Transverse colon (tissue), 4 donors: ENCODE measurements around the gene LRRC46. TPM values are rescaled to one million over a fixed set of nuclear protein-coding genes. Genes with fewer than 3 reads are reported as not detected.

Experiments
- DNase-seq: peaks from one replicate; pipeline ENCODE4 v3.0.0-alpha.2; 2019
- H3K27ac ChIP-seq, 4 donors: fragments of 200-600 bp; sonication (generic); 2 replicates each; pipeline ENCODE4 v1.5.1; 2016 to 2018; ENCODE audit warnings: inconsistent platforms in 4 of 4
- H3K27me3 ChIP-seq: fragments of 200-600 bp; sonication (generic); 2 replicates; pipeline ENCODE4 v1.5.1; 2017; ENCODE audit warnings: inconsistent platforms
- H3K36me3 ChIP-seq, 4 donors: fragments of 200-600 bp; sonication (generic); 2 replicates each; pipeline ENCODE4 v1.5.1; 2017 to 2019; ENCODE audit warnings: inconsistent platforms in 4 of 4
- H3K4me1 ChIP-seq, 4 donors: fragments of 200-600 bp; sonication (generic); 2 replicates each; pipeline ENCODE4 v1.5.1; 2017 to 2020; ENCODE audit warnings: inconsistent platforms in 4 of 4
- H3K4me3 ChIP-seq, 4 donors: fragments of 200-600 bp; sonication (generic); 1 replicate in 1 of 4; 2 replicates in 3 of 4; pipeline versions ENCODE4 v1.5.1 to v1.6.1; 2017 to 2019; ENCODE audit warnings: inconsistent platforms in 4 of 4
- H3K9me3 ChIP-seq, 2 donors: fragments of 200-600 bp; sonication (generic); 2 replicates each; pipeline ENCODE4 v1.5.1; 2017 to 2019; ENCODE audit warnings: inconsistent platforms in 2 of 2
- EP300 ChIP-seq: sonication (generic); formaldehyde crosslinking; IDR thresholded peaks from one replicate; pipeline ENCODE4 v1.6.1; 2017; ENCODE audit warnings: antibody characterized with exemption, low read depth
- POLR2A ChIP-seq: fragments of 450-650 bp; IDR thresholded peaks from one replicate; pipeline ENCODE4 v1.6.1; 2016; ENCODE audit warnings: antibody characterized with exemption, mild to moderate bottlenecking, moderate library complexity
- POLR2AphosphoS5 ChIP-seq, 3 donors: sonication (generic); formaldehyde crosslinking; IDR thresholded peaks; one replicate each; pipeline ENCODE4 v1.6.1; 2016; ENCODE audit warnings: antibody characterized with exemption in 3 of 3
- WGBS, 2 donors: methylation state at CpG; one replicate each; pipeline ENCODE4 v1.1.5; 2018; ENCODE audit warnings: low coverage in 1 of 2; 5-methylcytosine and 5-hydroxymethylcytosine counted together
- in situ Hi-C, 4 donors: fragments of 200-750 bp; cut with MboI; loops; one replicate each; pipeline versions ENCODE4 v1.15.0 to v1.15.1; 2017; ENCODE audit warnings: low sequenced_read_pairs in 3 of 4, low pct_ligation_motif_present in 1 of 4, low pct_unique_long_range_greater_than_20kb in 1 of 4
- intact Hi-C: fragments of 100-400 bp; cut with DNase I; formaldehyde crosslinking; loops from one replicate; pipeline ENCODE4 v1.15.1; 2023; ENCODE audit warnings: low total_unique reads
- total RNA-seq, 4 donors: library from RNA; depleted of rRNA; stranded (reverse); fragments of >200 nt; gene quantifications; one replicate each; pipeline ENCODE4 v1.1.0, GENCODE V29; 2016
- TF ChIP-seq, protein P1 (sequence below), 5 experiments: fragments of 200-600 bp in 3 of 5; fragments of 450-650 bp in 2 of 5; sonication (generic) in 3 of 5; IDR thresholded peaks; 1 replicate in 2 of 5; 2 replicates in 3 of 5; pipeline ENCODE4 v1.5.1; 2016 to 2017; ENCODE audit warnings: antibody characterized with exemption in 5 of 5, inconsistent platforms in 3 of 5, mild to moderate bottlenecking in 2 of 5, moderate library complexity in 1 of 5

The LRRC46 gene
- total RNA-seq, 4 donors from 2014 or later, result 0.48 to 0.80 TPM; not detected in 2

DNA sequence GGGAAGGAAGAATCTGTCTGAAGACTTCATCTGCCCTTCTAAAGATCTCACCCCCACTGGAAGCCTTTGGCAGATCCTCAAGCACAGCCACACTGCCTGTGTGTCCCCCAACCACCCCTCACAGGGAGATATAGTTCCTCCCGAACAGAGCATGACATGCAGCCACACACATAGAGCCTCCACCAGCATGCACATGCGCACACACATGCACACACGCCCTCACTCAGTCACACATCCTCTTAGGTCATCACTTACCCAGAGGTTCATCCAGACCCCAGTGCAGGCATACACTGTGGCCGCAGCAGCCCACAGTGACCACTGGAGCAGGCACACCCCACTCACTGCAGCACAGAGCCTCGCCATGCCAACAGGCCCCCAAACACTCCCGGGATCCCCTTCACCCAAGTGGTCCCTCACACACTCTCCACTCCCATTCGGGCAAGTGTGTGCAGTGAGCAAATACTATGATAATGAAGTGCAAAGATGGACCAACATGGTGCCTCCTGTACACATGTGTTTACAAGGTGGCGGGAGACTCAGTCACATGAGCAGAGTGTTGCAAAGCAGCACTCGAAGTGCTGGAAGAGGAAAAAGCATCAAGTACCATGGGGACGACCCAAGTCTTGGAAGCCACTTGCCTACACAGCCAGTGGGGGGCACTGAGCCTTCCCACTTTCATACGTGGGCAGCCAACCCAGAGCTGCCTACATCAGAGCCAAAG lies 36.5 kb downstream of the LRRC46 start:
- intact Hi-C loops, result no loop called here
- peaks cover 0 to 9% (median 3%) of the 10 kb centered on the region in 4 donors for H3K4me1 ChIP-seq
- in situ Hi-C loops, result no loop called here
- H3K36me3 ChIP-seq, result no peaks in the 10 kb centered on the region
- WGBS, 2 donors, result 67 to 81% methylated on average over 3 to 11 of the region's 11 CpGs
- DNase-seq, result no peak
- H3K27ac ChIP-seq, result no peak overlapping the region
- H3K4me3 ChIP-seq, result no peak overlapping the region
- H3K9me3 ChIP-seq, result no peaks in the 10 kb centered on the region
- TF ChIP-seq, protein P1, sequence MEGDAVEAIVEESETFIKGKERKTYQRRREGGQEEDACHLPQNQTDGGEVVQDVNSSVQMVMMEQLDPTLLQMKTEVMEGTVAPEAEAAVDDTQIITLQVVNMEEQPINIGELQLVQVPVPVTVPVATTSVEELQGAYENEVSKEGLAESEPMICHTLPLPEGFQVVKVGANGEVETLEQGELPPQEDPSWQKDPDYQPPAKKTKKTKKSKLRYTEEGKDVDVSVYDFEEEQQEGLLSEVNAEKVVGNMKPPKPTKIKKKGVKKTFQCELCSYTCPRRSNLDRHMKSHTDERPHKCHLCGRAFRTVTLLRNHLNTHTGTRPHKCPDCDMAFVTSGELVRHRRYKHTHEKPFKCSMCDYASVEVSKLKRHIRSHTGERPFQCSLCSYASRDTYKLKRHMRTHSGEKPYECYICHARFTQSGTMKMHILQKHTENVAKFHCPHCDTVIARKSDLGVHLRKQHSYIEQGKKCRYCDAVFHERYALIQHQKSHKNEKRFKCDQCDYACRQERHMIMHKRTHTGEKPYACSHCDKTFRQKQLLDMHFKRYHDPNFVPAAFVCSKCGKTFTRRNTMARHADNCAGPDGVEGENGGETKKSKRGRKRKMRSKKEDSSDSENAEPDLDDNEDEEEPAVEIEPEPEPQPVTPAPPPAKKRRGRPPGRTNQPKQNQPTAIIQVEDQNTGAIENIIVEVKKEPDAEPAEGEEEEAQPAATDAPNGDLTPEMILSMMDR (IDR thresholded peaks at IDR 0.05), result no peak
- TF ChIP-seq POLR2A (no peak), EP300 (no peak), POLR2AphosphoS5 (IDR thresholded peaks at IDR 0.05) (no peak)
- H3K27me3 ChIP-seq, result peaks cover 45% of the 10 kb centered on the region

DNA sequence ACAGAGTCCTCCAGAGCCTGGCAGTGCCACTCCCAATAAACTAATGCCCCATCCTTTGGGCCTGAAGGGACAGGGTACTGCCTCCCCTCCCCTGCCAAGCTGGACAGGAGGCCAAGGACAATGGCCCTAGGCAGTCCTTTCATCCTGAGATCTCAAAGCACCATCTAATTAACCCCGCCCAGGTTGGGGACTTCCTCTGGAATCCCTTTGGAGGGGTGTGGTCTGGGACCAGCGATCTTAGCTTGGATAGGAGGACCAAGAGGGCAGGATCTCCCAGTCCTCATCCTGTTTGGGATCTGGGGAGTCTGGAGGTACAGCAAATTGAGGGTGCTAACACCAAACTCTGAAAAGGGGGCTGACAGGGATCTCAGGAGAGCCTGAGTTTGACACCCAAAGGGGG lies 37.6 kb downstream of the LRRC46 start:
- no peaks in the 10 kb centered on the region for H3K9me3 ChIP-seq
- in situ Hi-C loops, result no loop called here
- peaks cover 51% of the 10 kb centered on the region for H3K27me3 ChIP-seq
- DNase-seq, result no peak
- 44% methylated on average over 2 of the region's 2 CpGs; no CpG with 5 or more reads in 1 of the 2 donors for WGBS, 2 donors
- intact Hi-C loops, result no loop called here
- H3K27ac ChIP-seq, result no peak overlapping the region
- H3K4me3 ChIP-seq, result no peak overlapping the region
- no peaks in the 10 kb centered on the region for H3K36me3 ChIP-seq
- peaks cover 0 to 9% (median 3%) of the 10 kb centered on the region in 4 donors for H3K4me1 ChIP-seq
- no peak for TF ChIP-seq EP300
- no peak for TF ChIP-seq POLR2A
- TF ChIP-seq, protein P1 (IDR thresholded peaks at IDR 0.05), result no peak
- no peak for TF ChIP-seq POLR2AphosphoS5 (IDR thresholded peaks at IDR 0.05)

DNA sequence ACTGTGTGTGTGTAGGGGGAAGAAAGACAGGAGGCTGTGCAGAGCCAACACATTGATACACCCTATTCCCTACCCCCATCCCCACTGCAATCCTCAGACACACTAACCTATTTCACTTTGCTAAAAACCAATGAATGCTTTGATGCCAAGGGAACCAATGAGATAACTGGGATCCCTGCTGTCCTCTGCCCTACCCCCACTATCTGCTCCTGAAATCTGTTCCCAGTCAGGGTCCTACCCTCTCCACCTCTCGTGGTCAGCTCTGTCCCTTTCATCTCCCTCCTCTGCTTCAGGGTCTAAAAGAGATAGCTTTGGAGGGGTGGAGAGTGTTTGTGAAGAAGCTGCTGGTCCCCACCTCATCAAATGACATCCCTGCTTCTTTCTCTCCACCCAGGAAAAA lies 38.6 kb downstream of the LRRC46 start:
- TF ChIP-seq, protein P1 (IDR thresholded peaks at IDR 0.05), result no peak
- no peak for TF ChIP-seq POLR2A
- TF ChIP-seq EP300, result no peak
- no peak for TF ChIP-seq POLR2AphosphoS5 (IDR thresholded peaks at IDR 0.05)
- in situ Hi-C loops, result no loop called here
- Histone ChIP-seq H3K36me3 (no peaks in the 10 kb centered on the region), H3K27ac (no peak overlapping the region), H3K9me3 (no peaks in the 10 kb centered on the region), H3K27me3 (peaks cover 57% of the 10 kb centered on the region), H3K4me3 (no peak overlapping the region), H3K4me1 (peaks cover 0 to 4% (median under 1%) of the 10 kb centered on the region in 4 donors)
- DNase-seq, result no peak
- intact Hi-C loops, result no loop called here
- WGBS, 2 donors, result 18% methylated on average over 1 of the region's 1 CpG; no CpG with 5 or more reads in 1 of the 2 donors

DNA sequence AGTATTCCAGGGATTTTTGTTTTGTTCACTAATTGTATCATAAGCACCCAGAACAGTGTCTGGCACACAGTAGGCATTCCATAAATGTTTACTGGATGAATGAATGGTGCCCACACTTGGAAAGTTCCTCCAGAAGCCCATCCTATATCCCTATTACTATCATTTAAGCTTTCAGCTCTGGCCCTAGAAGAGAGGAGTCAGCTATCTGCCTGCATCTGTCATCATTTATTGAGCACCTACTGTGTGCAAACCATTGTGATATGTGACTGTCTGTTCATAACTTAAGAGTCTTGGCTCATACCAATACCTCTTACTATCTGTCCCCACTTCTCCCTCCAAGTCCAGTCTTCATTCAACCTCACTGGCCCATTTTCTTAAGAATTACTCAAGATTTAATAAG lies 39.6 kb downstream of the LRRC46 start:
- no peaks in the 10 kb centered on the region for H3K9me3 ChIP-seq
- peaks cover 66% of the 10 kb centered on the region for H3K27me3 ChIP-seq
- intact Hi-C loops (no loop called here), in situ Hi-C loops (no loop called here)
- DNase-seq, result no peak
- no peaks in the 10 kb centered on the region for H3K36me3 ChIP-seq
- H3K4me1 ChIP-seq, result no peaks in the 10 kb centered on the region
- no peak for TF ChIP-seq POLR2AphosphoS5 (IDR thresholded peaks at IDR 0.05)
- no peak for TF ChIP-seq EP300
- TF ChIP-seq POLR2A, result no peak
- TF ChIP-seq, protein P1 (IDR thresholded peaks at IDR 0.05), result no peak
- H3K4me3 ChIP-seq, result no peak overlapping the region
- no peak overlapping the region for H3K27ac ChIP-seq
